ENCODE results near the gene BPIFB6.

The BPIFB6 gene

GRCh38 chr20:33063271-33063670, 31.8 kb downstream of the BPIFB6 start:
- no peak for DNase-seq (ENCODE audit: low spot score)

- DNase-seq (ENCODE audit: low spot score) = no peak
Measured at GRCh38 chr20:33064572-33065287, 33.3 kb downstream of the BPIFB6 start.

- no peak for DNase-seq (ENCODE audit: low spot score)
Measured at GRCh38 chr20:33065785-33066184, 34.3 kb downstream of the BPIFB6 start.

DNA sequence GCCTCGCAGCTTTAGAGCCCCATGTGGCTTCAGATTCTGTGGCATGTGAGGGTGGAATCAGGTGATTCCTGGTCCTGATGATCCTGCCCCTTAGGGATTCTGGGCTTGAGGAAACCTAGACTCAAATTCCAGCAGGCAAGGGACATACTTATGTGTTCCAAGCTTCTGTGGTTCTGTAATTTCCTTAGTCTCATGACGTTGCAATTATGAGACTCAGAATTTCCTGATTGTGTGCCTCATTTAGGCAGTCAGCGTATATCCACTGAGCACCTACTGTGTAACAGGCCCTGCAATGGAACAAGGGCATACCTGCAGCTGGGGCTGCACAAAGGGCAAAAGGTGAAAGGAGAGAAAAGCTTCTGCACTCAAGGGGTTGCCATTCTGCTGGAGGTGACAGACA, 36.4 kb downstream of the BPIFB6 start:
- DNase-seq (ENCODE audit: low spot score) = no peak

DNA sequence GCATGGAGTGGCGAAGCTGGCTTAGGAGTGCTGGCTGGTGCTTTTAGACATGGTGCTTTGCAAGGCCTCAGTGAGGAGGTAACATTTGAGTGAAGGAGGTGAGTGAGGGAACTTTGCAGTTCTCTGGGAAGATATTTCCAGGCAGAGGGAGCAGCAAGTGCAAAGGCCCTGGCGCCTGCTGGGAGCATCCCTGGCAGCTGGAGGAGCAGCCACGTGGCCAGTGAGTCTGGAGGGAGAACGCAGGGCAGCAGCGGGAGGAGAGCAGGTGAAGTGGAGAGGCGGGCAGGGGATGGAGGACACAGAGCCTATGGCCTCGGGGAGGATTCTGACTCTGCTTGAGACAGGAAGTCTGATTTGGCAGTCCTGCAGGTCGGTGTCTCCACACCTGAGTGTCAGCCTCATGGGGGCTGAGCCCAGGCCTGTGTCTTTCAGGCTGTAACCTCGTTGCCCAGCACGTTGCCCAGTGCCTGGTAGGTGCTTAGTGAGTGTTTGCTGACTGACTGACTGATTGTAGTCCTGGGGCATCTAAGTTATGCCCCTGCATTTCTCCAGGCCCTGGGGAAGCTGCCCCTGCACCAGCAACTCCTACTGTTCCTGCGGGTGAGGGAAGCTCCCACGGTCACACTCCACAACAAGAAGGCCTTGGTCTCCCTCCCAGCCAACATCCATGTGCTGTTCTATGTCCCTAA, 36.9 kb downstream of the BPIFB6 start:
- DNase-seq (ENCODE audit: low spot score) = no peak

DNA sequence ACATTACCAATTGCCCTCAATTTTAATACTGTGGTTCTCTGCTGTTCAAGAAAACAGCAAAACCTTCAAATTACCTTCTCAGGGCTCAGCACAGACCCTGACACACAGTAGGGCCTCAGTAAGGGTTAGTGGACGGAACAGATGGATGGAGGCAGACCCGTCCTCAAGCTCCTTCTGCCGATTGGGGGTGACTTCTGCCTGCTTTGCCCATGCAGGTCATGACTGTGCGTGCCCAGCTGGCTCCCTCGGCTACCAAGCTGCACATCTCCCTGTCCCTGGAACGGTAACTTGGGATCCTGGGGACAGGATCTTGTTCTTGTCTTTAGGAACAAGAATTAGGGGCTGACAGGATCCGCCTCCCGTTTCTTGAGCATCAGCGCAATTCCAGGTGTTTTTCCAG, 38.2 kb downstream of the BPIFB6 start:
- no peak for DNase-seq (ENCODE audit: low spot score)

DNA sequence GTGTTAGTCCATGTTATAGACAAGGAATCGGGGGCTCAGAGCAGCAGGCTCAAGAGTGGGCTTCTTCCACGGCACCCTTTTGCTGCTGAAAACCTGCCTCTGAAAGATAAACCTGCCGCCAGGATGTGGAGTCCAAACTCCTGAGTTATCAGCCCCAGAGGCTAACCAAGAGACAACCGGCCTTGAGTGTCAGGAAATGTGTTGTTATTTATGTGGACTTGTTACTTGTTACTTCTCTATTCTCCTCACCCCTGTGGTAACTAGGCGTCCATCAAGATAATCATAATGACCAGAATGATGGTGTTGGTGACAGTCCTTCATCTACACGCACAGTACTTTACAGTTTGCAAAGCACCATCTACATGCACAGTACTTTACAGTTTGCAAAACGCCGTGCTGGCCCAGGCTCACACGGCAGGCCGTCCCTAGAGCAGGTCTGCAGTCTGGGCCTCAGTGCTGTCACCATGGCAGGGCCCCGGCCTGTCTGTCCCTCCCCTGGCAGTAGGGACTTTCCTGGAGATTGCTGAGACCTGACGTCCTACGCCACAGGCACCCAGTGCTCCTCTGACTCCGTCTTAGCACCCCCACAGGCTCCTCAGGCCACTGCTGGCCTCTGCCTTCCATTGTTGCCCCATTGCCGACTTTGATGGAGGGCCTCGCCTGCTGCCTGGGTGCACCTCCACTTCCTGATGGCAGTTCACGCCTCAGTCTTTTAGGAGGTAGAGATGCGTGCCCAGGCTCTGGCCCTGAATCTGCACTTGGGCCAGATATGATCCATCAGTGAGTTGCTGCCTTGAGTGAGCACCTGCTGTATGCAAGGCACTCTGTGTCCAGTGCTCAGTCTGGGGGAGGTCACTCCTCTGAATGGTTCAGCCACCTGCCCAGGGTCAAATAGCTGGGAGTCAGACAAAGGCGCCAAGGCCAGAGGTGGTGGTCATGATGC, 38.9 kb downstream of the BPIFB6 start:
- DNase-seq (ENCODE audit: low spot score) = no peak

DNA sequence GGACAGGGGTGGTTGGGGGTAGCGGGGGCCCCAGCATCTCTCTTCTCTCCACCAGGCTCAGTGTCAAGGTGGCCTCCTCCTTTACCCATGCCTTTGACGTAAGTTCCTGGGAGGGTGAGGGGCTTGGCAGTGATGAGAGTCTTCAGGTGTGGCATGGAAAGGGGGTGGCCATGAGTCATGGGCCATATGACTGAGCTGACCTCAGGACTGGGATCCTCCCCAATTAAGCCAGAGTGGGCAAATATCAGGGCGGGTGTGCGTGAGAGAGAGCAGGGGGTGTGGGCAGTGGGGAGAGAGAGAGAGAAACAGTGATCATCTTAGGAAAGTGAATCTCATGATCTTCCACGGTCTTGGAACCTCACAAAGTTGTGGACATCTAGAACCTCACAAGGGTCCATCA, 39.8 kb downstream of the BPIFB6 start:
- DNase-seq (ENCODE audit: low spot score) = no peak

DNA sequence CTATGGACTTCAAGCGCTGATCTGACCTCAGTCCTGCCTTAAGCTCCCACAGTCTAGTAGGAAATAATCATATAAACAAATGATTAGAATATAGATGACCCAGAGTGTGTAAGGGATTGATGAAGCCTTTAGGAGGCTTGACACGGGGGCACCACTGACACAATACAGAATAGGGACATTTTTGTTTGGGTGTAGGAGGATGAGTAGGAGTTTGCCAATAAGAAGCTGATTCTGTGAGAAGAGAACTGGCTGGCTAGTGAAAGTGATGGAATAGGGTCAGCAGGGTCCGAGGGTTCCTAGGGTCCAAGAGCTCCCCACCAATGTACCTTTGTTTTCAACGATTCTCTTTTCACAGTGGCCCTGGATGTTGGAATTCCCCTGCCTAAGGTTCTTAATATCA, 40.9 kb downstream of the BPIFB6 start:
- DNase-seq (ENCODE audit: low spot score) = no peak

- DNase-seq (ENCODE audit: low spot score) = no peak
Measured at GRCh38 chr20:33072813-33073212, 41.4 kb downstream of the BPIFB6 start.

GRCh38 chr20:33074675-33075074, 43.2 kb downstream of the BPIFB6 start:
- DNase-seq (ENCODE audit: low spot score) = no peak

- DNase-seq (ENCODE audit: low spot score) = no peak
Measured at GRCh38 chr20:33075281-33075680, 43.8 kb downstream of the BPIFB6 start.

- DNase-seq (ENCODE audit: low spot score) = no peak
Measured at GRCh38 chr20:33076662-33077372, 45.4 kb downstream of the BPIFB6 start.

- DNase-seq (ENCODE audit: low spot score) = no peak
Measured at GRCh38 chr20:33079259-33079658, 47.8 kb downstream of the BPIFB6 start, which contains the start of gene BPIFB4. Gene BPIFB4 (plus strand): TSS chr20:33079643. CDS start chr20:33081527, 1,884 bp downstream.

GRCh38 chr20:33081411-33082154, 50.1 kb downstream of the BPIFB6 start:
- no peak for DNase-seq (ENCODE audit: low spot score)

DNA sequence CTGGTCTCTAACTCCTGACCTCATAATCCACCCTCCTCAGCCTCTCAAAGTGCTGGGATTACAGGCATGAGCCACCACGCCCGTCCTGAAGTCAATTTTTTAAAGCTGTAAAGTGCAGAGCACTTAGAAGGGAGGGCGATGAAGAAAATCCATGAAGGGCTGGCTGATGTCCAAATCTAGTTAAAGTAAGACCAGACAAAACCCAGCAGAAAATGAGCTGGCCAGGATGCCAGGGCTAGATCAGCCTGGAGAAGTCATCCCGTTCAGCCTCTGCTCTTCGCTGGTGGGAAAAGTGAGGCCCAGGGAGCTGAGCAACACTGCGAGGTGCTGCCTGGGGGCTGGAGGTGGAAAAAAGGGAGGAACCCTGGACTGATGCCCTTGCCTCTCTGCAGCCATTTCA, 51.1 kb downstream of the BPIFB6 start:
- no peak for DNase-seq (ENCODE audit: low spot score)

GRCh38 chr20:33083544-33084340, 52.3 kb downstream of the BPIFB6 start:
- no peak for DNase-seq (ENCODE audit: low spot score)

DNA sequence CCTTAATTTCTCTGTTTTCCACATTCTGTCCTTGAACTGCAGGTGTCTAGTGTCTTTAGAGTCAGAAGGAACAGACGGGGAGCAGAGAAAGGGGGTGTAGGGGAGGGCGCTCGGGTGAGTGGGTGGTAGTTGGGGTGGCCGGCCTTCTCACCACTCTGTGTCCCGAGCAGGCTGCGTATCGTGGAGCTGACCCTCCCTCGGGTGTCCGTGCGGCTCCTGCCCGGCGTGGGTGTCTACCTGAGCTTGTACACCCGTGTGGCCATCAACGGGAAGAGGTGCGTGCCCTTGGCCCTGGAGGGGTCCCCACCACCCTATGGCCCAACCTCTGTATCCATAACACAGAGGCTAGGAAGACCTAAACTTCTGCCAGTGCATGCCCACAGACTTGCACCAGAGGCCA, 53.3 kb downstream of the BPIFB6 start:
- DNase-seq (ENCODE audit: low spot score) = no peak

DNA sequence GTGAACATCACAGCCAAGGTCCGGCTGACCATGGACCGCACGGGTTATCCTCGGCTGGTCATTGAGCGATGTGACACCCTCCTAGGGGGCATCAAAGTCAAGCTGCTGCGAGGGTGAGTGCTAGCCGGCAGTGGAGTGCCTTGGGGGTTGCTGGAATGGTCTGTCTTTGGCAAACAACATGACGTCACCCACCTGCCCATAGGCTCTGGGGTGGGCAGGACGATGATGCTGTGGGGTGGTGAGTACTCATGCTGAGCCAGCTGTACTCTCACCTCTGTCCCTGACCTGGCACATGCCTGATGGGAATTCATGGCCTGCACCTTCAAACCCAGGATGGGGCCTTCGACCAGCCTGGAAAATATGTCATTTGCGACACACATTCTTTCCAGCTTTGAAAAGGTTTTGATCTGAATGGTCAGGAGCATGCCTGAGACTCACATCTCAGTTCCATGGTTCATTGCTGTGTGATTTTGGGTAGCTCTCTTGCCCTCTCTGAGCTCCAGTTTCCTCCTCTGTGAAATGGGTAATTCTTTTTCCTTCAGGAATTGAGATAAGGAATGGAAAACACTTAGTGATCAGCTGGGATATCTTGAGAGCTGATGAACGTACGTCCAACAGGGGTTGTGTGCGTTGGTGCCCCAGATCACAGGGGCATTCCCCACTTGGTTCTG, 54.7 kb downstream of the BPIFB6 start:
- DNase-seq (ENCODE audit: low spot score) = no peak

- DNase-seq (ENCODE audit: low spot score) = no peak
Measured at GRCh38 chr20:33091147-33091546, 59.7 kb downstream of the BPIFB6 start.

Data from ecto neural progenitor cell (in vitro differentiated cells).